K562 (cell line): ENCODE measurements around the gene MFAP2. TPM values are rescaled to one million over a fixed set of nuclear protein-coding genes. Genes with fewer than 3 reads are reported as not detected.

Experiments used
- ATAC-seq: fragments of 200-7000 bp; cut with Tn5 transposase; 3 replicates; pipeline ENCODE4 v1.9.1; 2020; ENCODE audit warnings: moderate library complexity
- BruUV-seq: library from RNA; stranded (reverse); fragments of 400-500 nt; replicated peaks from 2 replicates; lab custom pipeline; 2021; lab: Mats Ljungman, UMichigan
- CTCF ChIA-PET: fragments of 300-600 bp; formaldehyde crosslinking; extraction: SDS; loops from one replicate; lab custom pipeline; 2021; ENCODE audit warnings: low intra/inter-chr PET ratio; lab: Yijun Ruan, JAX
- POLR2A ChIA-PET: fragments of 300-600, 350-650 bp; sonication (Branson Sonifier 250); formaldehyde crosslinking; extraction: SDS; loops from one replicate; lab custom pipeline; 2021; ENCODE audit warnings: antibody characterized with exemption, inconsistent platforms; lab: Yijun Ruan, JAX
- DNase-seq, 4 experiments: peaks; one replicate each; pipeline versions ENCODE4 v3.0.0 to v3.0.0-alpha.2; 2011 to 2018; ENCODE audit warnings: low spot score in 3 of 4, mixed read lengths in 3 of 4; ENCODE audit errors: extremely low read depth in 1 of 4
- FAIRE-seq: peaks from 2 replicates; lab custom pipeline; 2011; peaks lifted over from hg19 to GRCh38; lab: Jason Lieb, UNC
- H2AFZ ChIP-seq: 2 replicates; pipeline ENCODE4 v1.6.0; 2011; ENCODE audit warnings: low read depth, low read length, control low read depth, inconsistent platforms
- H3K27ac ChIP-seq: fragments of 200-600 bp; 3 replicates; pipeline ENCODE4 v1.8.0; 2011; ENCODE audit warnings: low read depth, mild to moderate bottlenecking, control low read depth, inconsistent platforms, low read length, moderate library complexity, mixed read lengths; ENCODE audit errors: extremely low read depth
- H3K27me3 ChIP-seq, 2 experiments: fragments of 300-600 bp in 1 of 2; 2 replicates in 1 of 2; 3 replicates in 1 of 2; pipeline versions ENCODE4 v1.6.0 to v1.8.0; 2011; ENCODE audit warnings: inconsistent platforms in 2 of 2, low read length in 2 of 2, mild to moderate bottlenecking in 1 of 2, mixed read lengths in 1 of 2, moderate library complexity in 1 of 2; ENCODE audit not compliant: control insufficient read depth in 2 of 2, insufficient read depth in 2 of 2
- H3K36me3 ChIP-seq: fragments of 300-600 bp; 3 replicates; pipeline ENCODE4 v1.8.0; 2011; ENCODE audit warnings: mild to moderate bottlenecking, low read length, inconsistent platforms; ENCODE audit not compliant: control insufficient read depth, insufficient read depth
- H3K4me1 ChIP-seq, 2 experiments: fragments of 200-600 bp in 1 of 2; replicated peaks in 1 of 2; 2 replicates in 1 of 2; 3 replicates in 1 of 2; pipeline versions ENCODE4 v1.5.1 to v1.8.0; 2011; ENCODE audit warnings: inconsistent platforms in 2 of 2, low read length in 2 of 2, mild to moderate bottlenecking in 1 of 2, mixed read lengths in 1 of 2, moderate library complexity in 1 of 2; ENCODE audit not compliant: control insufficient read depth in 2 of 2, insufficient read depth in 2 of 2
- H3K4me2 ChIP-seq: 2 replicates; pipeline ENCODE4 v1.6.1; 2011; ENCODE audit warnings: low read length, control low read depth, inconsistent platforms, mixed read lengths; ENCODE audit not compliant: insufficient read depth
- H3K4me3 ChIP-seq: fragments of 200-600 bp; sonication (generic), shearing (Covaris generic); 2 replicates; pipeline ENCODE4 v1.5.1; 2016; ENCODE audit warnings: control low read depth, inconsistent platforms
- H3K79me2 ChIP-seq: fragments of 200-600 bp; 3 replicates; pipeline ENCODE4 v1.8.0; 2011; ENCODE audit warnings: low read length, inconsistent platforms; ENCODE audit not compliant: control insufficient read depth, insufficient read depth
- H3K9ac ChIP-seq, 2 experiments: 2 replicates each; pipeline versions ENCODE4 v1.6.0 to v1.6.1; 2011; ENCODE audit warnings: low read depth in 2 of 2, low read length in 2 of 2, control low read depth in 1 of 2, inconsistent platforms in 1 of 2, mild to moderate bottlenecking in 1 of 2, mixed read lengths in 1 of 2; ENCODE audit not compliant: insufficient read depth in 1 of 2
- H3K9me1 ChIP-seq: one replicate; pipeline ENCODE4 v1.6.0; 2011; ENCODE audit warnings: inconsistent platforms, mild to moderate bottlenecking, low read length, moderate library complexity; ENCODE audit not compliant: control insufficient read depth, insufficient read depth
- H3K9me3 ChIP-seq: replicated peaks from 2 replicates; pipeline ENCODE4 v1.5.1; 2011; ENCODE audit warnings: low read depth, low read length, inconsistent platforms; ENCODE audit not compliant: control insufficient read depth, insufficient read depth
- H4K20me1 ChIP-seq: replicated peaks from 2 replicates; pipeline ENCODE4 v1.6.1; 2011; ENCODE audit warnings: low read length, inconsistent platforms, mixed read lengths; ENCODE audit not compliant: control insufficient read depth, insufficient read depth
- BCOR ChIP-seq: fragments of 450-650 bp; IDR thresholded peaks from 2 replicates; pipeline ENCODE4 v1.6.1; 2016
- CBFA2T3 ChIP-seq: fragments of 450-650 bp; IDR thresholded peaks from 2 replicates; pipeline ENCODE4 v1.6.1; 2017
- ELF1 ChIP-seq: fragments of 200-800 bp; sonication (Bioruptor generic); IDR thresholded peaks from 2 replicates; pipeline ENCODE4 v1.6.1; 2016; ENCODE audit warnings: missing genetic modification characterization, missing compliant biosample characterization
- KDM1A ChIP-seq, 2 experiments: fragments of 450-650 bp; IDR thresholded peaks; 2 replicates each; pipeline ENCODE4 v1.6.1; 2016; ENCODE audit warnings: mild to moderate bottlenecking in 2 of 2
- RBM25 ChIP-seq: fragments of 200-400 bp; formaldehyde crosslinking; IDR thresholded peaks from 2 replicates; pipeline ENCODE4 v1.6.1; 2018; ENCODE audit warnings: low read length, low read depth, moderate library complexity; ENCODE audit not compliant: severe bottlenecking
- ZFP36 ChIP-seq: fragments of 150-350 bp; IDR thresholded peaks from 2 replicates; pipeline ENCODE4 v1.6.1; 2018; ENCODE audit warnings: low read length, low read depth; ENCODE audit not compliant: partially characterized antibody
- ZNF263 ChIP-seq: sonication (generic); formaldehyde crosslinking; IDR thresholded peaks from 2 replicates; pipeline ENCODE4 v1.8.0; 2022; ENCODE audit warnings: mild to moderate bottlenecking, missing genetic modification reagents, borderline replicate concordance
- ZNF347 ChIP-seq: fragments of 450-650 bp; formaldehyde crosslinking; IDR thresholded peaks from 2 replicates; pipeline ENCODE4 v1.4.0; 2020; ENCODE audit warnings: low read depth, mild to moderate bottlenecking, moderate library complexity
- WGBS: fragments of 100-300 bp; shearing (Covaris generic); methylation state at CpG from one replicate; pipeline ENCODE4 v1.1.6; 2016; ENCODE audit warnings: low coverage, mixed read lengths; ENCODE audit not compliant: insufficient coverage; ENCODE audit errors: missing lambda C conversion rate; 5-methylcytosine and 5-hydroxymethylcytosine counted together
- in situ Hi-C: fragments of 300-500 bp; cut with MboI; formaldehyde crosslinking; loops from 4 replicates; pipeline ENCODE4 v1.15.0; 2018; ENCODE audit warnings: inconsistent platforms, mixed read lengths
- intact Hi-C: fragments of 100-400 bp; cut with micrococcal nuclease; formaldehyde crosslinking; loops from 2 replicates; pipeline ENCODE4 v1.14.2; 2022
- polyA plus RNA-seq, 8 experiments: library from polyadenylated mRNA; depleted of rRNA in 4 of 8; stranded (reverse) in 5 of 8; unstranded in 3 of 8; fragments of >200 nt; fragmentation: Nextera tagmentation in 2 of 8; fragmentation: Illumina TruSeq in 1 of 8; extraction: Ambion mirVana in 2 of 8; extraction: Trizol in 1 of 8; gene quantifications; 2 replicates each; pipeline versions ENCODE4 v1.2.1 to v1.2.3, GENCODE V29; 2011 to 2014; ENCODE audit warnings: inconsistent platforms in 1 of 8, missing spikeins in 1 of 8
- total RNA-seq, 7 experiments: library from RNA; depleted of rRNA in 6 of 7; stranded (reverse); fragments of >200 nt in 6 of 7; fragmentation: Illumina TruSeq in 2 of 7; extraction: Trizol in 2 of 7; gene quantifications; 2 replicates each; pipeline versions ENCODE4 v1.2.1 to v1.2.3, GENCODE V29; 2011 to 2021; ENCODE audit warnings: low replicate concordance in 1 of 7
- TF ChIP-seq, protein P1 (sequence below): sonication (generic); formaldehyde crosslinking; IDR thresholded peaks from 2 replicates; pipeline ENCODE4 v1.8.1; 2023; ENCODE audit warnings: mild to moderate bottlenecking, missing genetic modification reagents

The MFAP2 gene
- total and polyA plus RNA-seq, 9 of the 15 experiments (the other 6 are each of a cell fraction or from before 2014, with no cell fraction given), result not detected

- Histone ChIP-seq H3K4me1 (peaks cover 13 to 28% of the 10 kb centered on the region in 2 experiments; a peak in 4 of 5 replicates), H3K27me3 (no peaks in the 10 kb centered on the region), H3K9me1 (no peaks in the 10 kb centered on the region), H3K9me3 (no peaks in the 10 kb centered on the region), H3K79me2 (no peaks in the 10 kb centered on the region; the same call in 2 of the 3 replicates), H3K36me3 (peaks cover 17% of the 10 kb centered on the region; the same call in 2 of the 3 replicates), H3K9ac (no peak overlapping the region), H3K4me3 (no peak overlapping the region), H3K27ac (no peak overlapping the region), H3K4me2 (no peak overlapping the region), H2AFZ (no peak overlapping the region), H4K20me1 (no peaks in the 10 kb centered on the region)
- in situ Hi-C loops (no loop called here), intact Hi-C loops (no loop called here)
- no TSS peak for BruUV-seq
- DNase-seq (no peak), FAIRE-seq (no peak), ATAC-seq (no peak)
- WGBS, result 65% methylated on average over 15 of the region's 15 CpGs
- TF ChIP-seq BCOR (peak; percentile 71), ZNF263 (CRISPR knock-in tag) (no peak), KDM1A (IDR thresholded peaks at IDR 0.05) (0 out of 4 replicates have a peak, but pooled peaks of 1 of the 2 experiments have one; percentile 41), RBM25 (peak; percentile 46), ZFP36 (peak; percentile 71), ZNF347 (CRISPR knock-in tag) (no peak), ELF1 (no peak), CBFA2T3 (no peak)
- TF ChIP-seq, protein P1, sequence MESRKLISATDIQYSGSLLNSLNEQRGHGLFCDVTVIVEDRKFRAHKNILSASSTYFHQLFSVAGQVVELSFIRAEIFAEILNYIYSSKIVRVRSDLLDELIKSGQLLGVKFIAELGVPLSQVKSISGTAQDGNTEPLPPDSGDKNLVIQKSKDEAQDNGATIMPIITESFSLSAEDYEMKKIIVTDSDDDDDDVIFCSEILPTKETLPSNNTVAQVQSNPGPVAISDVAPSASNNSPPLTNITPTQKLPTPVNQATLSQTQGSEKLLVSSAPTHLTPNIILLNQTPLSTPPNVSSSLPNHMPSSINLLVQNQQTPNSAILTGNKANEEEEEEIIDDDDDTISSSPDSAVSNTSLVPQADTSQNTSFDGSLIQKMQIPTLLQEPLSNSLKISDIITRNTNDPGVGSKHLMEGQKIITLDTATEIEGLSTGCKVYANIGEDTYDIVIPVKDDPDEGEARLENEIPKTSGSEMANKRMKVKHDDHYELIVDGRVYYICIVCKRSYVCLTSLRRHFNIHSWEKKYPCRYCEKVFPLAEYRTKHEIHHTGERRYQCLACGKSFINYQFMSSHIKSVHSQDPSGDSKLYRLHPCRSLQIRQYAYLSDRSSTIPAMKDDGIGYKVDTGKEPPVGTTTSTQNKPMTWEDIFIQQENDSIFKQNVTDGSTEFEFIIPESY (CRISPR knock-in tag), result 0 out of 2 replicates have a peak, but pooled peaks have one; percentile 14
- ChIA-PET POLR2A (interaction anchor here (0.6 to 0.9 kb wide), 2 partner anchors 33 to 103 kb away, joined by 3 read pairs; no protein-coding TSS in a partner anchor), CTCF (no interaction called here)
Observed at GRCh38 chr1:17008208-17008855, 27.9 kb upstream of the MFAP2 start.
